Measurements from ENCODE around the gene XPR1. TPM values are rescaled to one million over a fixed set of nuclear protein-coding genes. Genes with fewer than 3 reads are reported as not detected.

XPR1 gene
- total RNA-seq, 1 experiment from 2014 or later, result 19.9 TPM

- Histone ChIP-seq H3K27me3 (ENCODE audit: insufficient read depth, low read length) (no peaks in the 10 kb centered on the region), H2AFZ (ENCODE audit: low read depth, low read length, poor library complexity, severe bottlenecking) (no peak overlapping the region), H3K36me3 (ENCODE audit: control insufficient read depth in 1 of 2, insufficient read depth in 2 of 2, low read length in 2 of 2) (no peaks in the 10 kb centered on the region), H3K9me2 (ENCODE audit: insufficient read depth) (no peaks in the 10 kb centered on the region), H3K27ac (ENCODE audit: low read depth, low read length) (no peak overlapping the region), H4K20me1 (ENCODE audit: insufficient read depth) (no peaks in the 10 kb centered on the region), H3K9ac (ENCODE audit: low read length) (no peak overlapping the region), H3K4me1 (ENCODE audit: control insufficient read depth in 1 of 2, insufficient read depth in 2 of 2, low read length in 2 of 2) (peaks cover 0 to 3% of the 10 kb centered on the region in 2 experiments; a peak in 1 of 4 replicates), H3K4me3 (replicated peaks in 1 of 2; ENCODE audit: low read depth in 1 of 2, low read length in 2 of 2) (no peak overlapping the region), H3K79me2 (ENCODE audit: insufficient read depth, low read length) (no peaks in the 10 kb centered on the region; the same call in 1 of the 2 replicates), H3K9me3 (ENCODE audit: control insufficient read depth in 1 of 2, insufficient read depth in 1 of 2, low read depth in 1 of 2, low read length in 2 of 2) (peaks cover 3 to 5% of the 10 kb centered on the region in 2 experiments; a peak in 2 of 4 replicates), H3K4me2 (ENCODE audit: low read length) (no peak overlapping the region)
- intact Hi-C loops (cut with micrococcal nuclease), result no loop called here
- BruUV-seq (replicated peaks), result no TSS peak
- DNase-seq (ENCODE audit: low read depth, low spot score) (no peak), ATAC-seq (no peak)
- ChIA-PET POLR2A (no interaction called here), RAD21 (ENCODE audit: low non-redundant PET in 1 of 2, low total read pairs in 2 of 2, uncharacterized antibody in 2 of 2, unreplicated experiment in 2 of 2) (no interaction called here), CTCF (no interaction called here)
- TF ChIP-seq SIN3A (IDR thresholded peaks at IDR 0.05; ENCODE audit: low read depth), result no peak
These were observed 96.8 kb downstream of the XPR1 start for GRCh38 chr1:180728472-180729106.

DNA sequence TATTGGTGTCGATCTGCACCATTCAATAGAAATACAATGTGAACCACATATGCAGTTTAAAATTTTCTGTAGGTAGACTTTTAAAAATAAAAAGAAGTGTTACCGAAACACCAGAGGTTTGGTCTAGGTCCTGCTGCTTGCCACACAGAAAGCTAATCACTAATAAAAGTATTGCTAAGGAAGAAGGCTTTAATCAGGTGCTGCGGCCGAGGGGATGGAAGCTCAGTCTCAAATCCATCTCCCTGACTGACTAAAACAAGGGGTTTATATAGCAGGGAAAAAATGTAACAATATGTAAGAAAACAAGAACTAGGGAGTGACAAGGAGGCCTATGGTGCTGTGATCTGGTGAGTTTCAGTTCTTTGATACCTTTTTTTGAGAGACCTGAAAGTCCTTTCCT is 99.3 kb downstream of the XPR1 start:
- H3K9ac ChIP-seq (ENCODE audit: low read length), result no peak overlapping the region

More for the DNA sequence above, 99.3 kb downstream of the XPR1 start:
- Histone ChIP-seq H3K4me1 (ENCODE audit: control insufficient read depth in 1 of 2, insufficient read depth in 2 of 2, low read length in 2 of 2) (no peaks in the 10 kb centered on the region), H3K9me2 (ENCODE audit: insufficient read depth) (no peaks in the 10 kb centered on the region), H3K27ac (ENCODE audit: low read depth, low read length) (no peak overlapping the region), H4K20me1 (ENCODE audit: insufficient read depth) (no peaks in the 10 kb centered on the region), H3K9me3 (ENCODE audit: control insufficient read depth in 1 of 2, insufficient read depth in 1 of 2, low read depth in 1 of 2, low read length in 2 of 2) (peaks cover 5 to 9% of the 10 kb centered on the region in 2 experiments; a peak in 2 of 4 replicates), H3K27me3 (ENCODE audit: insufficient read depth, low read length) (no peaks in the 10 kb centered on the region), H3K36me3 (ENCODE audit: control insufficient read depth in 1 of 2, insufficient read depth in 2 of 2, low read length in 2 of 2) (no peaks in the 10 kb centered on the region), H3K4me2 (ENCODE audit: low read length) (no peak overlapping the region), H2AFZ (ENCODE audit: low read depth, low read length, poor library complexity, severe bottlenecking) (no peak overlapping the region), H3K79me2 (ENCODE audit: insufficient read depth, low read length) (no peaks in the 10 kb centered on the region; the same call in 1 of the 2 replicates), H3K4me3 (replicated peaks in 1 of 2; ENCODE audit: low read depth in 1 of 2, low read length in 2 of 2) (no peak overlapping the region)
- ChIA-PET RAD21 (ENCODE audit: low non-redundant PET in 1 of 2, low total read pairs in 2 of 2, uncharacterized antibody in 2 of 2, unreplicated experiment in 2 of 2) (no interaction called here), CTCF (no interaction called here), POLR2A (no interaction called here)
- TF ChIP-seq SP1 (IDR thresholded peaks at IDR 0.05; ENCODE audit: low read depth), result no peak
- TF ChIP-seq YY1 (IDR thresholded peaks at IDR 0.05; ENCODE audit: extremely low read depth, insufficient replicate concordance, low read depth, low read length), result no peak
- no peak for TF ChIP-seq CBX3 (IDR thresholded peaks at IDR 0.05; ENCODE audit: low read depth)
- TF ChIP-seq SIN3A (IDR thresholded peaks at IDR 0.05; ENCODE audit: low read depth), result no peak
- TF ChIP-seq RAD21 (IDR thresholded peaks at IDR 0.05; ENCODE audit: low read depth), result no peak
- intact Hi-C loops (cut with micrococcal nuclease), result no loop called here
- no TSS peak for BruUV-seq (replicated peaks)
- DNase-seq (ENCODE audit: low read depth, low spot score) (no peak), ATAC-seq (no peak)

Measured in HCT116 (cell line).